Neural progenitor cell (in vitro differentiated cells): ENCODE data around the gene ZNF528. TPM values are rescaled to one million over a fixed set of nuclear protein-coding genes. Genes with fewer than 3 reads are reported as not detected.

Experiments
- DNase-seq: peaks from one replicate; pipeline ENCODE4 v3.0.0-alpha.2; 2016; ENCODE audit warnings: low spot score
- H2AFZ ChIP-seq: fragments of 200-600 bp; sonication (generic); replicated peaks from 2 replicates; pipeline ENCODE4 v1.6.1; 2016; ENCODE audit warnings: antibody characterized with exemption
- H3F3A ChIP-seq: fragments of 200-600 bp; sonication (generic); 2 replicates; pipeline ENCODE4 v1.6.1; 2016; ENCODE audit warnings: antibody characterized with exemption, low read depth
- H3K27ac ChIP-seq: fragments of 200-600 bp; sonication (generic); 2 replicates; pipeline ENCODE4 v1.5.1; 2016; ENCODE audit warnings: mild to moderate bottlenecking
- H3K27me3 ChIP-seq: fragments of 200-600 bp; sonication (generic); 2 replicates; pipeline ENCODE4 v1.6.1; 2016; ENCODE audit warnings: mild to moderate bottlenecking, moderate library complexity
- H3K36me3 ChIP-seq: fragments of 200-600 bp; sonication (generic); 2 replicates; pipeline ENCODE4 v1.5.1; 2016
- H3K4me1 ChIP-seq: fragments of 200-600 bp; sonication (generic); 2 replicates; pipeline ENCODE4 v1.6.1; 2016; ENCODE audit warnings: mixed run types
- H3K4me2 ChIP-seq: fragments of 200-600 bp; sonication (generic); 2 replicates; pipeline ENCODE4 v1.6.1; 2016
- H3K4me3 ChIP-seq: fragments of 200-600 bp; sonication (generic); 2 replicates; pipeline ENCODE4 v1.5.1; 2016
- H3K79me2 ChIP-seq: fragments of 200-600 bp; sonication (generic); 2 replicates; pipeline ENCODE4 v1.6.1; 2016; ENCODE audit warnings: low read depth
- H3K9ac ChIP-seq: fragments of 200-600 bp; sonication (generic); 2 replicates; pipeline ENCODE4 v1.6.1; 2016
- H3K9me3 ChIP-seq: fragments of 200-600 bp; sonication (generic); 2 replicates; pipeline ENCODE4 v1.5.1; 2016; ENCODE audit warnings: low read depth
- H4K20me1 ChIP-seq: fragments of 200-600 bp; sonication (generic); 2 replicates; pipeline ENCODE4 v1.6.1; 2016; ENCODE audit warnings: low read depth
- H3K27ac Mint-ChIP-seq: 3 replicates; pipeline ENCODE4 v1.8.0; 2021; ENCODE audit warnings: mixed read lengths
- H3K27me3 Mint-ChIP-seq: 2 replicates; pipeline ENCODE4 v1.8.0; 2022; ENCODE audit warnings: low read depth, mild to moderate bottlenecking, inconsistent platforms, moderate library complexity, mixed read lengths; ENCODE audit not compliant: insufficient read depth
- H3K36me3 Mint-ChIP-seq: 3 replicates; pipeline ENCODE4 v1.8.0; 2021; ENCODE audit warnings: mixed read lengths
- H3K4me1 Mint-ChIP-seq: 3 replicates; pipeline ENCODE4 v1.8.0; 2021; ENCODE audit warnings: mixed read lengths
- H3K4me3 Mint-ChIP-seq: 3 replicates; pipeline ENCODE4 v1.8.0; 2021; ENCODE audit warnings: mild to moderate bottlenecking, moderate library complexity, mixed read lengths
- H3K9me3 Mint-ChIP-seq: 3 replicates; pipeline ENCODE4 v1.8.0; 2020; ENCODE audit warnings: mixed read lengths
- CTCF ChIP-seq: fragments of 200-600 bp; sonication (generic); IDR thresholded peaks from 2 replicates; pipeline ENCODE4 v1.5.1; 2017; ENCODE audit warnings: antibody characterized with exemption, mild to moderate bottlenecking
- EZH2 ChIP-seq: fragments of 200-600 bp; sonication (generic); IDR thresholded peaks from 2 replicates; pipeline ENCODE4 v1.6.1; 2017; ENCODE audit warnings: antibody characterized with exemption, mild to moderate bottlenecking, moderate library complexity
- EZH2phosphoT487 ChIP-seq: fragments of 200-600 bp; sonication (generic); IDR thresholded peaks from 2 replicates; pipeline ENCODE4 v1.6.1; 2017; ENCODE audit warnings: antibody characterized with exemption
- total RNA-seq: library from RNA; depleted of rRNA; stranded (reverse); fragments of >200 nt; gene quantifications from 2 replicates; pipeline ENCODE4 v1.2.3, GENCODE V29; 2015; ENCODE audit warnings: low replicate concordance

The ZNF528 gene
- total RNA-seq, result 16.8 and 29.8 TPM in 2 replicates

- Histone ChIP-seq H3K9ac (peak within 1 kb of the TSS; percentile 74), H3F3A (no peaks in the 10 kb centered on the region), H3K27me3 (no peaks in the 10 kb centered on the region), H3K79me2 (peaks cover 14% of the 10 kb centered on the region), H2AFZ (peak within 1 kb of the TSS; percentile 51), H4K20me1 (no peaks in the 10 kb centered on the region), H3K4me1 (no peaks in the 10 kb centered on the region), H3K9me3 (no peaks in the 10 kb centered on the region), H3K27ac (peak within 1 kb of the TSS; percentile 65), H3K4me3 (peak within 1 kb of the TSS; percentile 65), H3K36me3 (no peaks in the 10 kb centered on the region), H3K4me2 (peak within 1 kb of the TSS; percentile 65)
- TF ChIP-seq EZH2, result no peak
- TF ChIP-seq EZH2phosphoT487, result no peak
- TF ChIP-seq CTCF, result no peak
- DNase-seq, result peak; percentile 92
- Mint-ChIP-seq H3K4me1 (no peaks in the 10 kb centered on the region), H3K36me3 (no peaks in the 10 kb centered on the region), H3K27me3 (peaks cover 3% of the 10 kb centered on the region), H3K27ac (no peak within 1 kb of the TSS), H3K9me3 (peaks cover 54% of the 10 kb centered on the region), H3K4me3 (no peak within 1 kb of the TSS)
Measured at GRCh38 chr19:52397310-52398080, at the start of gene ZNF528. Gene ZNF528, plus strand, starts transcription at chr19:52397849. Its CDS starts 4,165 bp downstream, at chr19:52402014.

- no peaks in the 10 kb centered on the region for H3F3A ChIP-seq
- no peaks in the 10 kb centered on the region for H3K27me3 ChIP-seq
- no peak overlapping the region for H3K9ac ChIP-seq
- Mint-ChIP-seq H3K9me3 (peaks cover 52% of the 10 kb centered on the region), H3K4me3 (no peak overlapping the region), H3K27ac (no peak overlapping the region), H3K4me1 (no peaks in the 10 kb centered on the region), H3K27me3 (no peaks in the 10 kb centered on the region), H3K36me3 (peaks cover 74% of the 10 kb centered on the region)
- no peak overlapping the region for H2AFZ ChIP-seq
- H4K20me1 ChIP-seq, result no peaks in the 10 kb centered on the region
- no peaks in the 10 kb centered on the region for H3K4me1 ChIP-seq
- H3K27ac ChIP-seq, result no peak overlapping the region
- H3K79me2 ChIP-seq, result no peaks in the 10 kb centered on the region
- no peak for TF ChIP-seq EZH2
- no peak for TF ChIP-seq EZH2phosphoT487
- TF ChIP-seq CTCF, result peak; percentile 55
- H3K9me3 ChIP-seq, result no peaks in the 10 kb centered on the region
- H3K4me2 ChIP-seq, result no peak overlapping the region
- H3K4me3 ChIP-seq, result no peak overlapping the region
- peak; percentile 64 for DNase-seq
- peaks cover 5% of the 10 kb centered on the region for H3K36me3 ChIP-seq
Measured at GRCh38 chr19:52351512-52351911, 46.1 kb upstream of the ZNF528 start.

- no peak overlapping the region for H3K27ac ChIP-seq
- peaks cover 26% of the 10 kb centered on the region for H3K9me3 ChIP-seq
- Mint-ChIP-seq H3K36me3 (peaks cover 46% of the 10 kb centered on the region), H3K4me1 (no peaks in the 10 kb centered on the region), H3K9me3 (peaks cover 72% of the 10 kb centered on the region), H3K27ac (no peak overlapping the region), H3K27me3 (peaks cover 2% of the 10 kb centered on the region), H3K4me3 (no peak overlapping the region)
- H3F3A ChIP-seq, result no peaks in the 10 kb centered on the region
- H4K20me1 ChIP-seq, result no peaks in the 10 kb centered on the region
- no peak for TF ChIP-seq EZH2
- TF ChIP-seq CTCF, result no peak
- TF ChIP-seq EZH2phosphoT487, result no peak
- no peak overlapping the region for H3K9ac ChIP-seq
- H3K27me3 ChIP-seq, result no peaks in the 10 kb centered on the region
- no peak overlapping the region for H3K4me2 ChIP-seq
- peaks cover 12% of the 10 kb centered on the region for H3K79me2 ChIP-seq
- peaks cover 32% of the 10 kb centered on the region for H3K36me3 ChIP-seq
- no peak for DNase-seq
- H2AFZ ChIP-seq, result no peak overlapping the region
- H3K4me1 ChIP-seq, result no peaks in the 10 kb centered on the region
- no peak overlapping the region for H3K4me3 ChIP-seq
Measured at GRCh38 chr19:52366414-52366824, 31.2 kb upstream of the ZNF528 start.
